Measurements from ENCODE around the gene GP2.

Gene GP2

GRCh38 chr16:20327444-20328041 lies at the start of gene GP2:
GP2 (minus strand) TSS chr16:20327513; CDS start chr16:20326431, 1,082 bp downstream.
- no peak for DNase-seq

DNA sequence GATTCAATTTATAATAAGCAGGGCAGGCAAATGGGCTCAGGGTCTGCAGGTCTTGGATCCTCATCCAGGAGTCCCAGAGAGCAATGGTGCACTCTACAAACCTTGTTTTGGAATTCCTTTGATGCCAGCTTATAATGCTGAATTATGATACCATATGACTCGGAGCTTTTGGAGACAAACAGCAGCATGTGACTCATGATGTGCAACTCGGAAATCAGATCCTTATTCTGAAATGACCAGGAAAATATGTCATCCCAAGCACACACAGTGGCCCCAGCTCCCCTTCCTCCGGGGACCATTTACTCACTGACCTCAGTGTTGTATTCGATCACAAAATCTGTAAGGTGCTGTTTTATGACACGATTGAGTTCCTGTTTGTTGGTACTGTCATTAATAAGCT lies 45.4 kb upstream of the GP2 start:
- no peak for DNase-seq

- no peak for DNase-seq
Measured at GRCh38 chr16:20369452-20370054, 42.2 kb upstream of the GP2 start.

DNA sequence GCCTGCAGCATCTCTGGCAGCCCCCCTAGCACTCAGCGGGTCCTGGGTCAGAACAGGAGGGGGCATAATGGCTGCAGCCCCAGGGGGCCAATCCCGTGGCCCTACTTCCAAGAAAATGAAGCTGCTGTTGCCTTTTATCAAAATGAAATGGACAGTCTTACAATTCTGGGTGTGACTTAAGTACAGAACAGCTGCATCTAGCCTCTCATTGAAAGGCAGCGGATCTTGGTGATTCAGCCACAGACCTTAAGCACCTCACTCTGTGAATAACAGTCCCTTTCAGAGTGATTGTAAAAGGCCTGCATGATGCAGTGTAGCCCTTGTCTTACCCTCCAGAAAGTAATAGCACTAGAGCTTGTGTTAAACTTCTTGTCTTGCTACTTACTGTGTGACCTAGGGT lies 36.7 kb upstream of the GP2 start:
- DNase-seq, result no peak

- no peak for DNase-seq
Measured at GRCh38 chr16:20363191-20363590, 35.9 kb upstream of the GP2 start.

DNA sequence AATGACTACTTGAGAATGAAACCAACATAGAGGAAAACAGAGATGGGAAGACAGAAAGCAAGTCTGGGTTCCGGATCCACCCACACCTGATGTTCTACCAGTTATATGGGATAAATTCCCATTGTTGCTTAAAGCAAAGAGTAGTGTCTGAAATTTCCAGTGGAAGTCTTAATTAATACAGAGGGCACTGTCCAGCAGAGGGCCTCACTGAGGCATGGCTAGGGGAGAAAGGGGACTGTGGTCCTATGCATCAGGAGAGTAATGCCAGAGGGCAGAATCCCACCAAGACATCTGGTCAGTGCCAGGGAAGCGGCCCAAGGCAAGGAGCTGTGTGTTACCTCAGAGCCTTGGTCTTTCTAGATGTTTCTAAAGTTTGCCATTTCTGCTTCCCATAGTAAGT lies 32.7 kb upstream of the GP2 start:
- DNase-seq, result peak; percentile 15

- no peak for DNase-seq
Measured at GRCh38 chr16:20355114-20355782, 27.9 kb upstream of the GP2 start.

DNA sequence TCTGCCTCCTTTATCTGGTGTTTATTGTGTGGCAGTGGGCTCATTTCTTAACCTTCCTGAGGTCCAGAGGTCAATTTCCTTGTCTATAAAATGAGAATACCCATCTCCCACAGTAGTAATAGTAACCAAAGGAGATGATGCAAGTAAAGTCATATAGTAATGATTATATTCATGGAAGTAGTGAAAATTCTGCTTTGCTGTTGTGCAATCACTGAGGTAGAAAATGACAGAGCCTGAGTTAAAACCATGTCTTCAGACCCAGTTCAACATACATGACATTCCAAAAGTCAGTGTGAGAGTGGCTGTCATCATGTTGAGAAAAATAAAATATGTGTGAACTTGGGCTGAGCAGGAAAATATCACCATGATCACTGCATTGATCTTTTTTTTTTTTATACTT lies 26.1 kb upstream of the GP2 start:
- DNase-seq, result no peak

DNA sequence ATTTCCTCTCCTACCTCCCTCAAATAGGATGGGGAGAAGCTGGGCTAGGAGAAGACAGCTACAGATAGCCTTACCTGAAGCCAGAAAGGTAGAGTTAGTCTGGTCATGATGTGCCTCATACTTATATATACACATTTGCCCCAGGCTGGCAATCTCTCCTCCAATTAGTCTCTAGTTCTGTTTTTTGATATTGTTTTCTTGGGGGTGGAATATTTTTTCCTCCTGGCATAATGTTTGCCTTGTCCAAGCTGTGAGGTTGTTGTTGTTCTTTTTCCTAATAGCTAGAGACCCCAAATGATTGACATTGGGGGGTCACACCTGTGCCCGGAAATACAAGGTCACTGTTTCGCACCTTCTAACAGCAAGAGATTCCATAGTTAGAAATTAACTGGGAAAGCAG lies 25.3 kb upstream of the GP2 start, which contains the start of gene UMOD:
Gene UMOD (minus strand): TSS at position 101 of the 400 bp plus-strand sequence. CDS start 1,978 bp downstream, outside the sequence.
- DNase-seq, result no peak

- DNase-seq, result no peak
Measured at GRCh38 chr16:20349615-20350014, 22.3 kb upstream of the GP2 start.

DNA sequence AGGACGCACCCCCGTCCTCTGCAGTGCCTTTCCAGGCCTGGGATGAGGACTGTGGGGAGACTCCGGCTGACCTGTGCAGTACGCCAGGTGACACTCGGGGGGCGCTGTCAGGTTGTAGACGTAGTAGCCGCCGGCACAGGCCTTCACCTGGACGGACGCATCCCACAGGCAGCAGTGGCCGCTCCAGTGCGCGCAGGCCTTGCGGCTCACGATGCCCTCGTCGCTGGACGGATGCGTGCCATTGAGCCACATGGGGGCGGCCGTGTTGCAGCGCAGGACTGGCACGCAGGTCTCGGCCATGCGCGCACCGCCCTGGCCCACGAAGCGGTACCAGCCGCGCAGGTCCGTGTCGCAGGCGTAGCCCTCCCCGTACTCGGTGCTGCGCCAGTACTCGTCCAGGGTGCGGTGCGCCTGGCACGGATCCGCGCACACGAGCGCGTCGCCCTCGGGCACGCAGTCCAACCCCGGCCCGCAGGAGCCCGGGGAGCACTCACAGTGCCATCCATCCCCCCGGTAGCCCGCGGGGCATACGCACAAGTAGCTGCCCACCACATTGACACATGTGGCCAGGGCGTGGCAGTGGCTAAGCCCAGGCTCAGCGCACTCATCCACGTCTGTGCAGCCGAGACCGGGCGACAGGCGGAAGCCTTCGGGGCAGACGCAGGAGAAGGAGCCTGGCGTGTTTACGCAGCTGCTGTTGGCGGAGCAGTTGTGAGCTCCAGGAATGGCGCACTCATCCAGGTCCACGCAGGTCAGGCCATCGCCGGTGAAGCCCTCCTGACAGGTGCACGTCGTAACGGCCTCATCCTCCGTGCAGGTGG lies 21.3 kb upstream of the GP2 start:
- peak; percentile 15 for DNase-seq

DNA sequence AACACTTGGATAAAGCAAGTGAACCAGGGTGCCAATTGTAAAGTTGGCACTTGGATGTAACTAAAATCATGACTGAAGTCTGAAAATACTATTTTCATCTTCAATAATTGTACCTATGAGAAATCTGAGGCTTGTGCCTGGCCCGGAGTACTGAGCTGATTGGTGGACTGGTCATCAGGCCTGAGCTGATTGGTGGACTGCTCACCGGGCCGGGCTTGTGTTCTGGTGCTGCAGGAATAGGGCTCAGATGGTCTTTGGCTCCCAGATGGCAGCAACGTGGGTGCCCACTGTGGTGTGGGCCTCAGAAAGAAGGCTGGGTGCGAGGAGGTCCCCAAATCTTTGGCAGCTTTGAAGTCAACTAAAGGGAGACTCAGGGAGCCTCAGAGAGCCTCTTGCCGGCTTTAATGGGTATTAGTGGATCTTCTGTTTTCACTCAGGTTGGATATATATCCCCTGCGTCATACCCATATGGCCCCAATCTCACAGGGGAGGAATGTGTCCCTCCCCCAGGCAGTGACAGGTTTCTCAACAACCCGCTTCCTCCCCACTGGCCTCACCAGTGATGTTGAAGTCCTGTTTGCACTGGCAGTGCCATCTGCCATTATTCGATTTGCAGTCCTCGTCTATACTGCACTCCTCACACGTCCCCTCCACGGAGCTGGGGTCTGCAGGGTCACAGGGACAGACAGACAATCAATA lies 20.5 kb upstream of the GP2 start:
- no peak for DNase-seq

DNA sequence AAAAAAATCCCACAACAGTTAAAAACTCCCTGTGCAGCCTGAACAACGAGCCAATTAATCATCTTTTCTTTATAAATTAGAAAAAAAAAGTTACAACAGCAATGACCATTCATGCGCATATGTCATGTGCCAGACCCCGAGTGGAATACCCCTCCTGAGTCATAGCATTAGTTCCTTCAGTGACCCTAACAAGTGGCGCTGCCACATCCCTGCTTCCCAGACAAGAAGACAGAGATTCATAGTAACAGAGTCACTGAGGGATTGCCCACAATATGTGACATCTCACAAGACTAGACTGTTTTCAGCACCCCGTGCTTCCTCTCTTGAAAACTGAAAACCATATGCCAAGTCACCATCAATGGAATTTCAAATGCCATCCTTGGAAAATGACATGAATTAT lies 17.3 kb upstream of the GP2 start:
- DNase-seq, result no peak

GRCh38 chr16:20339744-20340143 lies 12.4 kb upstream of the GP2 start:
- DNase-seq, result no peak

- DNase-seq, result no peak
Measured at GRCh38 chr16:20336955-20337354, 9.6 kb upstream of the GP2 start.

DNA sequence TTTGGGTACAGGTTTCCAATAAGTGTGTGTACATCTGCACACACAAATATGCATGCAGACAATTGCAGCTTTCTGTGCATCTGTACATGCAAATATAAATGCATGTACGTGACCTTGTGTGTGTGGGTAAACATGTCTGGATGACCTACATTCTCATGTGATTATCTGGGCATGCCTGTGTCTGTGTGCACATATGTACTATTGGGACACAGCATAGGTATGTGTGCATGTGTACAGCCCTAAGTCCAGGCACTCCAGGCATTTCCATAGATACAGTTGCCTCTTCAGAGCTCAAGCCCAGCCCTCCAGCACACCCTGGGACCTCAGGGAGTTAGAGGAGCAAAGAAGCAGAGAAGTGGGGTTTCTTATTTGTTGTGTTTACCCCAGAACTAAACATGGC lies 7.1 kb upstream of the GP2 start:
- DNase-seq, result no peak

GRCh38 chr16:20333120-20333519 lies 5.8 kb upstream of the GP2 start:
- no peak for DNase-seq

DNA sequence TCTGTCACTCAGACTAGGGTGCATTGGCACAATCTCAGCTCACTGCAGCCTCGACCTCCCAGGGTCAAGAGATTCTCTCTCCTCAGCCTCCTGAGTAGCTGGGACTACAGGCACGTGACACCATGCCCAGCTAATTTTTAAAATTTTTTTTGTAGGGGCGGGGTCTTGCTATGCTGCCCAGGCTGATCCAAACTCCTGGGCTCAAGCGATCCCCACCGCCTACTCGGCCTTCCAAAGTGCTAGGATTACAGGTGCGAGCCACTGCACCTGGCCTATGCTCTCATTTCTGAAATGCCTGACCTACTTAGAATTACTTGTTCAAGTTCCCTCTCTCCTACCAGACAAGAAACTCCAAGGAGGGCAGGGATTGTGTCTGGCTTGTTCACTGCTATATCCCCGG lies 5.1 kb upstream of the GP2 start:
- DNase-seq, result no peak

GRCh38 chr16:20331635-20332034 lies 4.3 kb upstream of the GP2 start:
- no peak for DNase-seq

GRCh38 chr16:20329392-20330138 lies 2.3 kb upstream of the GP2 start:
- no peak for DNase-seq

DNA sequence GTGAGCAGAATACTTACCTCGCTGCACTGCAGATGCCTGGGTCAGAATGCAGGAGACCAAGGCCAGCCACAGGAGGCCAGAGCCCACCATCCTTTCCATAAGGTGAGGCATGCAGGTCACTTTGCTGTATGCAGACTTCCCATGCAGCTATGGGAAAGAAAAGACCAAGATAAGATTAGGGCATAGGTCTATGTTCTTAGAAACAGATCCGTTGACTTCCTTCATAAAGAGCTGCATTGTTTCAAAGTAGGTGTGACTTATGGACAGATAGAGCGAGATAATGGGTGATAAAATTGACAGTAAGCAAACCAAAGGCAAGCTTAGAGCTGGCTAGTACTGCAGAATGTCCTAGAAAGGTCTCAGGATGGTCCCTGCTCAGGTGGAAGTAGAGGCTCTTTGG lies 992 bp downstream of the GP2 start:
- DNase-seq, result no peak

DNA sequence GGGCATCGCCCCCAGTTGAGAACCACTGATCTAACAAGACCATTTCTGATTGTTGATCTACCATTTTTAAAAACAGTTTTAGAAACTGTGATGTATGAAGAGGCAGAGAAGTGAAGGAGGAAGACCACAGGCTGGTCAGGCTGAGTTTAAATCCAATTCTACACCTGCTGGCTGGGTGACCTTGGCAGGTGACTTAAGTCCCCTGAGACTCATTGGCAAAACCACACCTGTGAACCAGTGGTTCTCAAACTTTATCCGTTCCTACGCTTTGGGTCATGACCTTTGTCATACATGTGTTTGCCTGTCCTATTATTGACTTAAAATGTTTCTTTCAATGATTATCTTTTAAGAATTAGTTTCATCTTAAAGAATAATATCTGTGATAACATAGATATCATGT lies 2.3 kb downstream of the GP2 start:
- no peak for DNase-seq
